Duodenal mucosa (tissue), 2 donors: Measurements from ENCODE around the gene CREB1.

Experiments
- H3K27ac ChIP-seq: one replicate; pipeline ENCODE4 v1.7.0; 2013; ENCODE audit warnings: low read depth, low read length
- H3K27me3 ChIP-seq, 2 donors: one replicate each; pipeline ENCODE4 v1.7.0; 2013; ENCODE audit warnings: low read length in 2 of 2, control low read depth in 1 of 2; ENCODE audit not compliant: insufficient read depth in 2 of 2, control insufficient read depth in 1 of 2
- H3K36me3 ChIP-seq, 2 donors: one replicate each; pipeline ENCODE4 v1.7.0; 2013; ENCODE audit warnings: low read length in 2 of 2, control low read depth in 1 of 2; ENCODE audit not compliant: insufficient read depth in 2 of 2, control insufficient read depth in 1 of 2
- H3K4me1 ChIP-seq, 2 donors: one replicate each; pipeline ENCODE4 v1.7.0; 2013; ENCODE audit warnings: low read length in 2 of 2, control low read depth in 1 of 2; ENCODE audit not compliant: insufficient read depth in 2 of 2, control insufficient read depth in 1 of 2
- H3K4me3 ChIP-seq, 2 donors: one replicate each; pipeline ENCODE4 v1.7.0; 2013; ENCODE audit warnings: low read length in 2 of 2, low read depth in 1 of 2
- H3K9ac ChIP-seq, 2 donors: one replicate each; pipeline ENCODE4 v1.7.0; 2013; ENCODE audit warnings: low read length in 2 of 2, low read depth in 1 of 2
- H3K9me3 ChIP-seq, 2 donors: one replicate each; pipeline ENCODE4 v1.7.0; 2013; ENCODE audit warnings: low read length in 2 of 2, control low read depth in 1 of 2; ENCODE audit not compliant: control insufficient read depth in 1 of 2

CREB1 gene

DNA sequence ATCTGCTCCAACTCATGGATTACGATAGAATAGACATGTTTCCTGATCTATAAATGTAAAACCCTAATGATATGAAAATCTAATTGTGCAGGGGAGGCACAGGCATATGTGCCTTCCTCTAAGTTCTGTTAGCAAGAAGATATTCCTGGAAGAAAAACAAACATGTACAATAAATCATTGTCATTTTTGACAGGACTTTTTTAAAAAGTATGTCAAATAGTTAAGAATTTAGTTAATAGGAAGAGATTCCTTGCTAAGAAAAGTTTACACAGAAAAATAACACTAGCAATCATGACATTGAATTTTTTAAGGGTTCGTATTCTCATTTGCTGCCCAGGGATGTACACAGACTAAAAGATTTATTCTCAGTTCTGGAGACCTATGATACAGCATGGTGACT, 15.3 kb upstream of the CREB1 start:
- Histone ChIP-seq H3K27ac (no peak overlapping the region), H3K9me3 (no peaks in the 10 kb centered on the region), H3K9ac (no peak overlapping the region), H3K36me3 (no peaks in the 10 kb centered on the region), H3K4me3 (no peak overlapping the region), H3K4me1 (no peaks in the 10 kb centered on the region), H3K27me3 (no peaks in the 10 kb centered on the region)

DNA sequence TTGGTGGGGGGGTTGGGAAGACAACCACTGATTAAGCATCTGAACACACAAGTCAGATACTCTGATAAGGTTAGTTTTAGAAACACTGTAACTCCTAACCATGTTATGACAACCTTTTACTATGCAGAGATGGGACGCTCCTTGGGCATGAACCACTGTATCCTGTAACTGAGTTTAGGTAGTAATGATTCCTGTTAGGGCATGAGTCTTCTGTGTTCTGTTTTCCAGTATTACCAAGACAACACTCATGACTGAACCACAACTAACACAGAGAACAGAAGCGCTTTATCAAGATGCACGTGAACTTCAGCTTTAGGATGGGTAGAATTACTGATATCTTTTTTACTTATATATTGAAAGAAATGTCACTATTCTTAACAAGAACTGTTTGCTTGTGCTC, 14.1 kb upstream of the CREB1 start:
- Histone ChIP-seq H3K9ac (no peak overlapping the region), H3K36me3 (no peaks in the 10 kb centered on the region), H3K27ac (no peak overlapping the region), H3K27me3 (no peaks in the 10 kb centered on the region), H3K9me3 (no peaks in the 10 kb centered on the region), H3K4me1 (no peaks in the 10 kb centered on the region), H3K4me3 (no peak overlapping the region)

DNA sequence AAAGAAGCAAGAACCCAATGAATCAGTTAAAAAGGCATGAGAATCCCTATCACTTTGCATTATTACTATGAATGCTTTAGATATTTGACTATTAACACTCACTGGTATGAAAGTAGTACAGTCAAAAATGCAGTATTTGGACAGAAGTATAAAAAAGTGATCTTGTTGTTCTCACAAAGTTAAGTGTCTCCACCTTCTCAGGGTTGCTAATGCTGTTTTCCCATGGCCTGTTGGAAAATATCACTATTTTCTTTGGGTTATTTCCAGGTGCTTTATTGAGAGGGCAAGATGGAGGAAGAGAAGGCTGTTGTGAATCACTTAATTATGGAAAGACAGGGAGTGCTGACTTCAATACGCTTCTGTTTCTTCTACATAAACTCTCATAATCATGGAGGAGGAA, 13.6 kb upstream of the CREB1 start:
- Histone ChIP-seq H3K36me3 (no peaks in the 10 kb centered on the region), H3K27ac (no peak overlapping the region), H3K9me3 (no peaks in the 10 kb centered on the region), H3K9ac (no peak overlapping the region), H3K4me1 (no peaks in the 10 kb centered on the region), H3K27me3 (no peaks in the 10 kb centered on the region), H3K4me3 (no peak overlapping the region)

DNA sequence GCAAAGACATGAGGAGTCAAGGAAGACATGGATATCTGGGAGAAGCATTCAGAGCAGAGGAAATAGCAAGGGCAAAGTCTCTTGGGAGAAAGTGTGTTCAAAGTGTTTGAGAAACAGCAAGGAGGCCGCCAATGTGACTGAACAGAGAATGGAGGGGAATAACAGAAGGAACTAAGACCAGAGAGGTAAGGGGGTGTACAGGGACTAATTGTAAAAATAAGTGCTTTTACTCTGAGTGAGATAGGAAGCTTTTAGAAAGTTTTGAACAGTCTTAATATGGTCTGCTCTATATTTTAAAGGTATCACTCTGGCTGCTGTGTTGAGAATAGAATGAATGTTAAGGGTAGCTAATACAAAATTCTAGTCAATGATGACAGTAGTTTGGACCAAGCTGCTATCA, 6.8 kb upstream of the CREB1 start:
- no peaks in the 10 kb centered on the region for H3K36me3 ChIP-seq
- H3K9ac ChIP-seq = no peak overlapping the region
- no peaks in the 10 kb centered on the region for H3K27me3 ChIP-seq
- H3K4me1 ChIP-seq = peaks cover 0 to 6% of the 10 kb centered on the region in 2 donors
- no peak overlapping the region for H3K27ac ChIP-seq
- H3K9me3 ChIP-seq = no peaks in the 10 kb centered on the region
- H3K4me3 ChIP-seq = no peak overlapping the region

DNA sequence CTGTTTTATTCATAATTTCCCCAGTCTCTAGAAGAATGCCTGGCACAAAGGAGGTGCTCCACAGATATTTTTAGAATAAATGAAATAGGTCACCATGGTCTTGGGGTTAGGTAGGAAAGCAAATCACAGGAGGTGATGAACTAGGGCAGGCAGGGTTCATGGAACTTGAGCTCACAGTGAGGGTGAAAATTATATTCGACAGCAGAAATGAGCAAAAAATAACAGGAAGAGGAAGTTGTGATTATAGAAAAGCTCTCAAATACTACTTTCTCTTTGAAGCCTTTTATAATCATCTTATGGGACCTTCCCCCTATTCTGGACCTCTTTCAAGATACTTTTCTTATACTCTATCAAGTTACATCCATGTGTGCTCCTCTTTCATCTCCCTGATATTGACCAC, 4.5 kb upstream of the CREB1 start:
- Histone ChIP-seq H3K27me3 (no peaks in the 10 kb centered on the region), H3K9me3 (no peaks in the 10 kb centered on the region), H3K4me1 (peaks cover 0 to 10% of the 10 kb centered on the region in 2 donors), H3K4me3 (no peak overlapping the region), H3K9ac (no peak overlapping the region), H3K36me3 (no peaks in the 10 kb centered on the region), H3K27ac (no peak overlapping the region)

DNA sequence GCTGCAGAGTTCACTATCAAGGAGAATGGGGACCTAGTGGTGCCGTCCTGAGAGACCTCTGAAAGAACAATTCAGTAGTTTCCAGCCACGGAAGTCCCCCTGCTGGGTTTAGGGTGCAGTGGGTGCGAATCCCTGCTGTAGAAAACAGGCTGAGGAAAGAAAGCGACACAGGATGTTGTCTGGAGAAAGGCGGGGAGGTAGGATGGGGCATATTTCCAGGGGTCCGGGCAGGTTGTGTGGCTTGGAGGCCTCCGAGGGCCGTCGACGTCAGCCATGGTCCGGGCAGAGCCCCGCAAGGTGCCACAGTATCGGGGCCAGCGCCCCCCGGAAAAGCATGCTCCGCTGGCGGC, 807 bp upstream of the CREB1 start:
- Histone ChIP-seq H3K27me3 (no peaks in the 10 kb centered on the region), H3K4me3 (peak overlapping the region; percentile 84 to 91), H3K4me1 (peaks cover 15 to 31% of the 10 kb centered on the region in 2 donors)

DNA sequence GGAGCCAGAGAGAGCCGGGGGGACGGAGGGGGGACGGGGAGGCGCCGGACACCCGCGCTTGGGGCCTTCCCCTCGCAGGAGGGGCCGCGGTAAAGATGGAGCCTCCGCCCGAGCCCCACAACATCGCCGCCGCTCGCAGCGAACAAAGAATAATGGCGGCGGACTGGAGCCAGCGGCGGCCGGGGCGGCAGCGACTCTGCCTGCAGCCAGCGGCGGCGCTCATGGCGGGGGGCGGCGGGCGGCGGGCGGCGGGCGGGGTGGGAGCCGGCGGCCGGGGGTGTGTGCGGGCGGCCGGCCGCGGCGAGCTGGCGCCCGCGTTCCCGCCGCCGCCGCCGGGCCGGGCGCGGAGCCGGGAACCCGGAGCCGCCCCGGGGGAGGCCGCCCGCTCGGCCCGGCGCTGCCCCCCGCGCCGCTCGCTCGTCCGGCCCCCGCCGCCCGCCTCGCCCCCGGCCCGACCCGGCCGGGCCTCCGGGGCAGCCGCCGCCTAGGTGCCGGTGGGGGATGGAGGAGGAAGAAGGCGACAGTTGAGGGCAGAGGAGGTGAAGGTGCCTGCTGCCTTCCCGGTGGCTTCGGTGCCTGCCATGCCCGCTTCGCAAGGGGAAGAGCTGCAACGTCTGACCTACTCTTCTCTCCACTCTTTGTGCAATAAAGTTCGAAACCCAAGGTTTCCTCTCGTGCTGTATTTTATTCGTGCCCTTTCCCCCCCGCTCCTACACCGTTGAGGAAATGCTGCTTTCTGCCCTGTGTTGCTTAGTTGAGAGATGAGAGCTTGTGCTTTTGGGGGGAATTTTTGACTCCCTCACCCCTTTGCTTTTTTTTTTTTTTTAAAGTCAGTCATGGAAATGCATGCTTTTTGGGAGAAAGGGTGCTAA, 634 bp downstream of the CREB1 start:
- Histone ChIP-seq H3K4me1 (peaks cover 20 to 38% of the 10 kb centered on the region in 2 donors), H3K9me3 (no peaks in the 10 kb centered on the region), H3K36me3 (no peaks in the 10 kb centered on the region), H3K27me3 (no peaks in the 10 kb centered on the region), H3K27ac (peak overlapping the region; percentile 96), H3K4me3 (peak overlapping the region; percentile 91 to 98), H3K9ac (peak overlapping the region; percentile 85 to 94)

More for the DNA sequence above, 807 bp upstream of the CREB1 start:
- H3K27ac ChIP-seq = peak overlapping the region; percentile 96
- no peaks in the 10 kb centered on the region for H3K9me3 ChIP-seq
- H3K9ac ChIP-seq = peak overlapping the region; percentile 95 to 97
- H3K36me3 ChIP-seq = no peaks in the 10 kb centered on the region

DNA sequence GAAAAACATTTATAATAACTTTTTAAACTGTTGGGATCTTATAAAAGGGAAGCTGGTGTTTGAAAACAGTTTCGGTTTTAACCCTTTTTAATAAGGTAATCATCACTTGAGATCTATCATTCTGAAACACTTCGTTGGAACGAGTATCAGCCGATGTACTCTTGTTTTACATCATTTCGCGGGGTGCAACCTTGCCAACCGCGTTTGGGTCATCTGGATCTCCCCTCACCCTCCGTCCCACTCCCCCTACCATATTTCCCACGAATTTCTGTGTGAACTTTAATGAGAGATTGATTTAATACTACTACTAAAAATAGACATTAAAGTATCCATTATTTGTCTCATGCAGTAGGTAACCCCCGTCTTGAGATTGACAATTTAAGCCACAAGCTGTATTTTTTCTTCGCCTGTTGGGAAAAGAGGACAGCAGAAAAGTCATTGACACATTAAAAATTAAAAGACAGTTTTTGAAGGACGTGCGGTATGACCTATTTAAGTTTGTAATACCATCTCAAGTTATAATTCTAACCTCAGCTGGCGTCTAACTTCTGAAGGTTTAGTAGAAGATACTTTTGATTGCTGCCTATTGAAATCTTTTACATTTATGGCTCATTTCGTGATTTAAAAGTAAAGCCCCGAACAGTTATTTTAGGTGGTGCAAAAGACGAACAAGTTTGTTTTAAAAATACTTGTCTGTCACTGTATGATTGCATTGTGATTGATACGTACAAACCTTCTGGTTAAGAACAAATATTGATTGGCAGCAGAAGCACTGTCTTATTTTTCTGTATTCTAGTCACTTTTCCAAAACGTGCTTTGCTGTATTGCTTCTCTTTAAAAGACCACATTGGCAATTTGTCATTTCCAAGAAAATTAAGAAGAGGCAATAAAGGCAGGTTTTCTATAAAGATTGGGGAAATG, 1.5 kb downstream of the CREB1 start:
- peak overlapping the region; percentile 85 to 94 for H3K9ac ChIP-seq

DNA sequence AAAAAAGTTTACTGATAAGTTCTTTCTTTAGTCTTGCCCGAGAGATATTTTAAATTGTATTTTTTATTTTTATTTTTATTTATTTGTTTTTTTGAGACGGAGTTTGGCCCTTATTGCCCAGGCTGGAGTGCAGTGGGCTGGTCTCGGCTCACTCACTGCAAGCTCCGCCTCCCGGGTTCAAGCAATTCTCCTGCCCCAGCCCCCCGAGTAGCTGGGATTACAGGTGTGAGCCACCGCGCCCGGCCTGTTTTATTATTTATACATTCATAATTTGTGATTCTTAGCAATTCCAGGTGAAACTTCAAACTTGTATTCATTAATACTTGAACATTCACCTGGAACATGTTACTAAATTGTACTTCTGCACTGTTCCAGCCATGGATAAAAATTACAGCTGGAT, 2.9 kb downstream of the CREB1 start:
- no peak overlapping the region for H3K9ac ChIP-seq
- no peaks in the 10 kb centered on the region for H3K27me3 ChIP-seq
- no peak overlapping the region for H3K4me3 ChIP-seq
- no peak overlapping the region for H3K27ac ChIP-seq
- no peaks in the 10 kb centered on the region for H3K36me3 ChIP-seq
- H3K4me1 ChIP-seq = peaks cover 20 to 42% of the 10 kb centered on the region in 2 donors
- H3K9me3 ChIP-seq = no peaks in the 10 kb centered on the region

More for the DNA sequence above, 1.5 kb downstream of the CREB1 start:
- Histone ChIP-seq H3K4me3 (peak overlapping the region; percentile 91 to 98), H3K27me3 (no peaks in the 10 kb centered on the region), H3K27ac (peak overlapping the region; percentile 94), H3K36me3 (no peaks in the 10 kb centered on the region), H3K9me3 (no peaks in the 10 kb centered on the region), H3K4me1 (peaks cover 20 to 38% of the 10 kb centered on the region in 2 donors)

DNA sequence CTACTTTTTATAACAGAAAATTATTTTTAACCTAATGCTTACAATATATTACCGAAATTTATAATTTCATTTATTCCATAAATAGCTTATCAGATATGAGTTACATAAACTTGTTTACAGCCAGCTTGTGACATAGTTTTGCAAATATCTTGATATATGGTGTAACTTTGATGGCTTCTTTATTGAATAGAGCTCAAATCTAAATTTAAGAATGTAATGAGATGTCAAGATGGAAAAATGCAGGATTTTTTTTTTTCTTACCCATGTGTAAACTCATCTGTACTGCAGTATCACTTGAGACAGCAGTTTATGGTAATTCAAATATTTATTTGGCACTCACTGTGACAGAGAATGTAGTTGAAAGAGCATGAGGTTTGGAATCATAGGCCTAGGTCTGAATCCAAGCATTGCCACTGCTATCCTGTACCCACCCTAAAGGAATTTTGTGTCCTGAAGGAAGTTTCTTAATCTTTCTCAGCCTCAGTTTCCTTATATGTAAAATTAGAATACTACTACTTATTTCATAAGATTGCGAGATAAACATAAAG, 3.8 kb downstream of the CREB1 start:
- H3K36me3 ChIP-seq = no peaks in the 10 kb centered on the region
- no peaks in the 10 kb centered on the region for H3K27me3 ChIP-seq
- no peaks in the 10 kb centered on the region for H3K9me3 ChIP-seq
- H3K4me1 ChIP-seq = peaks cover 20 to 37% of the 10 kb centered on the region in 2 donors
- H3K4me3 ChIP-seq = no peak overlapping the region
- H3K9ac ChIP-seq = no peak overlapping the region
- no peak overlapping the region for H3K27ac ChIP-seq
